MM.1S (cell line): ENCODE results near the gene PNPLA7.

Experiments
- EZH2 ChIP-seq: fragments of 300-600 bp; sonication (generic); optimal IDR thresholded peaks from 2 replicates; pipeline ENCODE3; 2017; ENCODE audit warnings: low read depth, mild to moderate bottlenecking, antibody characterized with exemption, low read length, mixed read lengths
- TF ChIP-seq, protein P1 (sequence below): fragments of 300-600 bp; sonication (generic); IDR thresholded peaks from 2 replicates; pipeline ENCODE4 v1.5.1; 2016; ENCODE audit warnings: antibody characterized with exemption, low read length, mixed read lengths

DNA sequence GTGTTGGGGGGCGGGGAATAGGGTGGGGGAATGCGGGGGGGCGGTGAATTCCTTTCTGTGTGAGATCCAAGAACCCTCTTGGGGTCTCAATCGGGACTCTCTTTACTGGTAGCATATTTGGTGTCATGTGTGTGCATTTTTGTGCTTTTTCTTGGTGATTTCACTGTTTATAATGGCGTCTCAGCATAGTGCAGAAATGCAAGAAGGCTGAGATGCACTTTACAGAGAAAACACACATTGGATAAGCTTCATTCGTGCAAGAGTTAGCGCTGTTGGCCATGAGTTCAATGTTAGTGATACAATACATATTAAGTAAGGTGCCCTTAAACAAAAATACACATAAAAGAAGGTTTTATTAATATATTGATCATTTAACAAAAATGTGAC, 108.3 kb downstream of the PNPLA7 start:
- TF ChIP-seq, protein P1, sequence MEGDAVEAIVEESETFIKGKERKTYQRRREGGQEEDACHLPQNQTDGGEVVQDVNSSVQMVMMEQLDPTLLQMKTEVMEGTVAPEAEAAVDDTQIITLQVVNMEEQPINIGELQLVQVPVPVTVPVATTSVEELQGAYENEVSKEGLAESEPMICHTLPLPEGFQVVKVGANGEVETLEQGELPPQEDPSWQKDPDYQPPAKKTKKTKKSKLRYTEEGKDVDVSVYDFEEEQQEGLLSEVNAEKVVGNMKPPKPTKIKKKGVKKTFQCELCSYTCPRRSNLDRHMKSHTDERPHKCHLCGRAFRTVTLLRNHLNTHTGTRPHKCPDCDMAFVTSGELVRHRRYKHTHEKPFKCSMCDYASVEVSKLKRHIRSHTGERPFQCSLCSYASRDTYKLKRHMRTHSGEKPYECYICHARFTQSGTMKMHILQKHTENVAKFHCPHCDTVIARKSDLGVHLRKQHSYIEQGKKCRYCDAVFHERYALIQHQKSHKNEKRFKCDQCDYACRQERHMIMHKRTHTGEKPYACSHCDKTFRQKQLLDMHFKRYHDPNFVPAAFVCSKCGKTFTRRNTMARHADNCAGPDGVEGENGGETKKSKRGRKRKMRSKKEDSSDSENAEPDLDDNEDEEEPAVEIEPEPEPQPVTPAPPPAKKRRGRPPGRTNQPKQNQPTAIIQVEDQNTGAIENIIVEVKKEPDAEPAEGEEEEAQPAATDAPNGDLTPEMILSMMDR, result no peak
- no peak for TF ChIP-seq EZH2
